Measurements from ENCODE around the gene HIVEP3.

HIVEP3 gene

DNA sequence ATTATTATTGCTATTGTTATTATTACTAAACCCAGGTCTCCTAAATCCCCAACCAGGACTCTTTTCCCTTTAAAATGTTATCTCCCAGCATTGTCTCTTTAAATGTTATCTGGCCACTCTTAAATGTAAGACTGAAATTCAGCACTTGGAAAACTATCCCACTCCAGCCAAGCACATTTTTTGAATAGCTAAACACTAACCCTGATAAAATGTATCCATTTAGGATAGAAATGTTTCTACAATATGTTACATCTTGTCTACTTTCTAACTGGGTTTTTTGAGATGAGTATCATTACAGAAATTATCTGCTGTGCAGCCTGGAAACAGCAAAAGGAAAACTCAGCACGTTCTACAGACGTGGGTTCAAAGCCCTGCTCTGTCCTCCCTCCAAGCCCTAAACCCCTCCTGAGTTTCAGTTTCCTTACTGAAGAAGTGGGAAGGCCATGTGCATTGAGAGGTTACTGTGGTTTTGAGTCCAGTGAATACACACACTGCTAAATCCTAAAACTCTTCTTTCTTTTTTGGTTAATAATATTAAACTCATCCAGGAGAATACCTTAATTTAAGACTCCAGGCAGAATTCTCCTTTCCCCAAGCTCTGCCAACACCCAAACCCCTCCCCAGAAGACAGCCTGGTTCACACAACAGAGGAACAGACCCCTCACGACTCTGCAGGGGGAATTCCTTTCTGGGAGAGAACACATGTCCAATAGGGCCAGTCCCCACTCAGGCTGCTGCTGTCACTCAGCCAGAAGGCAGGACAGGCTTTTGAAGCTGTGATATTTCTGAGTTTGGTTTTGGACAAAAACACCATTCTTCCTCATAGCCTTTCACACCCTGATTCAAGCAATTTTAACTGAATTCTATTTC, 41.9 kb downstream of the HIVEP3 start:
- no peak overlapping the region for H3K27ac ChIP-seq
- DNase-seq (ENCODE audit: low read depth, low spot score): no peak

DNA sequence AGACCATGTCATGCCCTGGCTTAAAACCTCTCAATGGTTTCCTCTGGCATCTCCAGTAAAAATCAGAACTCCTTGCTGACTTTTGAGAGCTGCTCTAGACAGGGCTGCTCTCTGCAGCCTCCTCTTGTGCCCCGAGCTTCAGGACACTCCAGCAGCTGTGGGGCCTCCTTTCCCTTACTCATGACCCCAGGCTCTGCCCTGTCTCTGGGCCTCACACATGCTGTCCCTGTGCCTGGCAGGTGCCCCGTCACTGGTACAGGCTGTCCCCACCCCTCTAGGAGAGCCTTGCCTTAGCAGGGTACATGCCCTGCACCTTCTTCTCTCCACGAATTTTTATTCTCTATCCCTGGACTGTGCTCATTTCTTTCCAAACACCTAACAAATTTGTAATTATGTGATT, 43.2 kb downstream of the HIVEP3 start:
- no peak overlapping the region for H3K27ac ChIP-seq
- DNase-seq (ENCODE audit: low read depth, low spot score): no peak

DNA sequence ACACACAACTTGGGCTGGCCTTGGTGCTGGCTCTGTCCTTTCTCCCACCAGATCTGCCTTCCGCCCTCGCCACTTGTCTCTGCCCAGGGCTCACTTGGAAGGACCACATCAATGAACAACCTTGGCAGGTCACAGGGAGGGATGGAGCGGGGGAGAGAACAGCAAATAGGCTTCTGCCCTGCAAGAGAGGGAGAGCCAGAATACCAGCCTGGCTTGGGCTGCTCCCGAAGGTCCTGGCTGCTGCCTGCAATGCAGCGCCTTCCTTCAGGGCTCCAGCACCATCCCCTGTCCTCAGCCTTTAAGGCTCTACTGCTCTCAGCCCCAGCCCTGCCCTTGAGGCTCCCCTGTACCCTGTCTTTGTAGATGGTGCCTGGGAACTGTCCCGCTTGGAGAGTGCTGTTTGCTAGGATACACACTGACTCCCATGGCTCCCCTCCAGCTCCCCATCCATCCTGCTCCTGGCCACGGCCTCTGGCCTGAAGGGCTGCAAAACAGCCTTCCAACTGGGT, 43.8 kb downstream of the HIVEP3 start:
- no peak for DNase-seq (ENCODE audit: low read depth, low spot score)

DNA sequence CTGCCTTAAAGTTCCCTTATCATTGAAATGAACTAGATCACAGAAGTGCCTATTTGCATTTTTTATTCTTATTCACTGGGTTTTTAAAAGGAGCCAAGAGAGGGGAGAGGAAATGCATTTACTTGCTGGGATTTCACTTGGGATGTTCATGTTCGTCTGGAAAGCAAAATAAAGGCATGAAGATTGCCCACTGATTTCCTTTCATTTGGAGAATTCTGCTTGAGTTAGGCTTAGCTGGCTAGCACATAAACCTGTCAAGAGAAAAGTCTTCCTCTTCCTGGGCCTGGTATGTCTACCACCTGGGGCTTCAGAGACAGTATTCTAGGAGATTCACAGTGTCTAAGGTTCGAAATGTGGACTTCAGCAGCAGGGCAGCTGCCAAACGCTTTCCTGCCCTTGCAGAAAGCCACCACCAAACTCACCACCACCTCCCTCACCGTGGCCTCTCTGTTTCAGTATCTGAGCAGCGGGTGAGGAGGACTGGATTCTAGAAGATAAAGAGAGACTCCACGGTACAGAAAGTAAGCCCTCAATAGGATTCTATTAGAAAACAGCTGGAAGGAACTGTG, 44.5 kb downstream of the HIVEP3 start:
- no peak for DNase-seq (ENCODE audit: low read depth, low spot score)
- H3K27ac ChIP-seq: no peak overlapping the region

More for the DNA sequence above, 43.8 kb downstream of the HIVEP3 start:
- H3K27ac ChIP-seq: no peak overlapping the region

DNA sequence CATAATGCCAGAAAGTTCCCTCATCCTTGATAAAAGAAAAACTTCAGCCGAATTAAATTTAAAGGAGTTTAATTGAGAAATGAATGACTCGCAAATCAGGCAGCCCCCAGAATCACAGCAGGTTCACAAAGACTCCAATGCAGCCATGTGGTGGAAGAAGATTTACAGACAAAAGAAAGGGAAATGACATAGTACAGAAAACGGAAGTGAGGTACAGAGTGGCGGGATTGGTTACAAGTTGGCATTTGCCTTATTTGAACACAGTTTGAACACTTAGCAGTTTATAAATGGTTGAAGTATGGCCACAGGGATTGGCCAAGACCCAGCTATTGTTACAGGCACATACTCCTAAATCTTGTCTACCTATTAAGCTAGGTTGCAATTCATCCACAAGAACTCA, 46.6 kb downstream of the HIVEP3 start:
- no peak overlapping the region for H3K27ac ChIP-seq
- no peak for DNase-seq (ENCODE audit: low read depth, low spot score)

DNA sequence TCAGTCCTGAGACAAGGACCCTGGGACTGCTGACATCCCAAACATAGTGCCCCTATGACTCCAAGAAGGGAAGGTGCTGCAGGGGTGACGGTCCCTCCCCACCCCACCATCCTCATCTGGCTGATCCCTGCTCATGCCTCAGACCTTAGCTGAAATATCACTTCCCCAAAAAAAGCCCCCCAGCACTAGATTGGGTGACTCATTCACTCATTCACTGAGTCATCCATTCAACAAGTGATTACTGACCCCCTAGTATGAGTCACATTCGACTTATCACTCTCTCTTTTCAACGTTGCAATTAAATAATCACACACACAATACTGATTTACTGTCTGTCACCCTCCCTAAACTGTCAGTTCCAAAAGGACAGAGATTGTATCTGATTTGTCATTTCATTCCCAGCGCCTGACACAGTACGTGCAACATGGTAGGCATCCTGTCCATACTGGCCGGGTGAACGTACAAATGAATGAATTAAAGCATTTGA, 48.6 kb downstream of the HIVEP3 start:
- DNase-seq (ENCODE audit: low read depth, low spot score): no peak
- H3K27ac ChIP-seq: no peak overlapping the region

DNA sequence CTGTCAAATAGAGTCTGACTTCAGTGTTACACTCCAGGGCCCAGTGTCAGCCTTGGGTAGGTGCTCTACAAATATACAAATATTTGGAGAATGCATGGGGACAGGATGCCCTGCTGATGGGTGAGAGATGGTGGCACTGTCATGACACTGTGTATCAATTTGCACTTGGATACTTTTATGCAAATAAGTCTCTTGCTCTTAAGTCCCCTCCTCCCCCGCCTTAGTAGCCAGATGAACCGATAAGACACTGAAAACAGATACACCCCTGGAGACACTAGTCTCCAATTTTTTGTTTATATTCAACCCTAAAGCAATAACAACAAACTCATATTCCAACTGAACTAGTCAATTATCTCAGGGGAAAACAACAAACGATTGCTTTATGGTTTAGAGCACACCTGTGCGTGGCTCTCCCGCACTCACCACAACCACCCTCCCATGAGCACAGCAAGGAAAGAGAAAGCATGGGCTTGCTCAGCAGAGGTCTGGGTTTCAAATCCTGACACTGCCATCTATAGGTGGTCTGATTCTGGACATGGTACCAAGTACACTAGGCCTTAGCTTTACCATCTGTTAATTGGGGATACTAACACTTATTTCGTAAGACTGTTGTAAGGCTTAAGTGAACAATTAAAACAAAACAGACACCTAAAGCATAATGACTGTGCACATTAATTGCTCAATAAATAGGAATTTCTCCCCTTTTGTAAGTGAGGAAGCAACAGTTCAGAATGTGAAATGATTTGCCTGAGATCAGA, 50.3 kb downstream of the HIVEP3 start:
- no peak for DNase-seq (ENCODE audit: low read depth, low spot score)
- H3K27ac ChIP-seq: no peak overlapping the region

DNA sequence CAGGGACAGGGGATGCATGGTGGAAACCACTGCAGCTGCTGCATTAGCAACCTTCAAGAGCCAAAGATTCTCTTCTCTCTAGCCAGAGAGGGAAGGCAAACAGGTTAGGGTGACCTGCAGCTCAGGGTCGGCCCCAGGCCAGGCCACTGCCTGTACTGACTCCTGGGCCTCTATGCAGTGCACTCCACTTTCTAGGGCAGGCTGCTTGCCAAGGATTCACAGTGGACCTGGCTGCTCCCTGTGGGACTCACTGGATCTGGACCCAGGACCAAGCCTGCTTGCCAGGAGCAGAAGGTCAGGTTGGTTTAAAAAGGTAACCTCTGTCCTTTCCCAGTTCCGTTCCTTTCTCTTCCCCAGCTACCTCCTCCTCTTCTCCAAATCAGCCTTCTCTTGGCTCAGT, 52.4 kb downstream of the HIVEP3 start:
- DNase-seq (ENCODE audit: low read depth, low spot score): no peak

DNA sequence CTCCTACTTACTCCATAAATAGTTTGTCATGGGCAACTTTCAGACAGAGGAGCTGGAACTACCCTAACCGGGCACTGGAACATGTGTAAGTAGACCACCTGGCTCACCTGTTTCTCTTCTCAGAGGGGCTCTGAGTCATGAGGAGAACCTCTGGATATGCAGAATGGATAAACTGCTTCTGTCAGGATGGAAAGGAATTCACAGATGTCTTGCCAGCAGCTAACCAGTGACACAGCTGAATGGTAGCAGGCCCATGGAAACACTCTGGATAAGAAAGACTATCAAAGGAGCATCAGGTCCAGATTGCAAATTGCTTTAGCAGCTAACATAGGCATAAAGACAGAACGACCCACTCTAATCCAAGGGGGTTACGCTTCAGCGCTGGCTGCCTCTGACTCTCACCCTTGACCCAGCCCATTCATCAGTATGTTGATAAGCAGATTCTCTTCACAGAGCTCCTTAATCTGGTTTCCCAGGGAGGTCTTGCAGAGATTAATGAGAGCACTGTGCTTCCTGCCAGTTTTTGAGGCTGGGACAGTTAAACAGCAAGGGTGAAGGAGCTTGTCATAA, 54.2 kb downstream of the HIVEP3 start:
- no peak overlapping the region for H3K27ac ChIP-seq
- no peak for DNase-seq (ENCODE audit: low read depth, low spot score)

More for the DNA sequence above, 52.4 kb downstream of the HIVEP3 start:
- no peak overlapping the region for H3K27ac ChIP-seq

DNA sequence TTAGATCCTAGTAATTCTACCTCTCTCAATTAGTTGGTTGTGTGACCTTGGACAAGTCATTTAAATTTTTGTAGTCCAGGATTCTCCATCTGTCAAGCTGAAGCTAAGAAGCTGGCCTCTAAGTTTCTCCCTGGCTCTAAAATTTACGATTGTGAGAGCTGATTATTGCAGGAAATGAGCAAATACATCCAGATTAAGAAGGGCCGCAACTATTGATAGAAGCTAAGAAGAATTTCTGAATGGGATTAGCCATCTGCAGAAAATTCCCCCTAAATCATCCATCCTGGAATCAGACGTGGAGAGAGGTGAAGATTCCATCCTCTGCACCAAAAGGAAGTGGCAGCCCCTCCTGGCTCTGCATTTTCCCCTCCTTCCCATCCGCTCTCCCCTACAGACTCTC, 55.0 kb downstream of the HIVEP3 start:
- DNase-seq (ENCODE audit: low read depth, low spot score): no peak
- H3K27ac ChIP-seq: no peak overlapping the region

DNA sequence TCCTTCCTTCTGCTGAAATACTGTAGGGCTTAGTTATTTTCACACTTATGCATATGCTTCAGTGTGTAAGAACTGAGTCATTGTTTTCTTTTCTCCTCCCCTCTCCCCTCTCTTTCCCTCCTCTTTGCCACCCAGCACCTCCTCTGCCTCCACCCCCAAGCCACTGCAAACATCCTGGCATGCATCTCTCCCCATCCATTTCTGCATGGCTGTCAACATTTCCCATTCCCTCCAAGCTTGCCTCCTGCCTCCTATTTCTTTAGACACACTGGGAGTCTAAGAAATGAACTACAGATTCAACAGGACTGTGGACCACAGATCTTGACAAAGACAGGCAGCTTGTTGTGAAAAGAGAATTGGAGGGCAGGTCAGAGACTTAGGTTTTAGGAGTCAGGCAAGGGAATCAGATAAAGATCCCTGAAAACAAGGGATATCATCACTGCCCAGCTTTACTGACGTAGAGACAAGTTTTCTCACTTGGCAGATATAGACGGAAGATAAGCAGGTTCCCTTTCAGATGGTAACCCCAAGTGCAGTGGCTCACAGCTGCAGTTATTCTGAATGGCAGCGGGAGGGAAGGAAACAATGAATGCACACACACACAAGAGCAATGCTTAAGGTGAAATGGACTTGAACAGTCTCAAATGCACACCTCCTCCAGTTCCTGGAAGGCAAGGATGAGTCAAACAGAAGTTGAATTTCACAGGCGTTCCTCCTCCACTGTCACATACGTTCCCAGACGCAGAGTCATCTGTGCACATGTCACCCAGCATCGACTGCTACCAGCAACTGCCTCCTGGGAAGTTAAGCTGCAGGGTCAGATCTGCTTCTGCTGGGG, 56.1 kb downstream of the HIVEP3 start:
- H3K27ac ChIP-seq: peak overlapping the region; percentile 76
- DNase-seq (ENCODE audit: low read depth, low spot score): peak; percentile 77

DNA sequence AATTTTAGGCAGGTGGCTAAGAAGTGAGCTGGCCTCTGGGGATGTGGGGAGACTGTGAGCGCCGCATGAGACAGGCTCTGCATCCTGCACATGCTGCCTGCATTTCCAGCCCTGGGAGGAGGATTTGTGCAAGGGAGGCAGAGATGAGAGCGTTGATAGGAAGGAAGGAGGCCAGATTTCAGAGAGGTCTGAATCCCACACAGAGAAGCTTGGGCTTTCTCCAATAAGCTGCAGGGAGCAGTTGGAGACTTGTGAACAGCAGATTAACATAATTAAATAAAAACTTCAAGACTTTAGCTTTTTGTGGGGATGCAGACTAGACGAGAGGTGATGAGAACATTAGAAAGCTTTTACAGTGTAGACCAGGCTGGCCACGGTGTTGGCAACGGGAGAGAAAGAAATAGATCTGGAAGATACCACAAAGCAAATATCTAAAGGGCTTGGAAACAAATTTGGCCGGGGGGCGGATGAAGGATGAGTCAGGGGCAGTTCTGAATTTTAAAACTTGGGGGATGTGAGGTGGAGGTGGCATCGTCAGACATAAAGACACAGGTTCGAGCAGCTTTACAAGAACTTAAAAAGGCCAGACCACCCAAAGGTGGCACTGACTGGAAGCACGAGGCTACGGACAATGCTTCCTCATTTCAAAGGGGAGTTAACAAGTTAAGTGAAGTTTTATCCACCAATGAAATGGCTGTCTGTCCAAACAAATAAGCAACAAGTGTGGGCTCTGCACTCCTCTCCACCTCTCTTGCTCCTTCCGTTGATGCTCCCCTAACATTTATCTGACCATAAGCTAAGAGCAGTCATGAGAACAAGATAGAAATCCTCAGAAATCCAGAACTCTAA, 57.0 kb downstream of the HIVEP3 start:
- H3K27ac ChIP-seq: peak overlapping the region; percentile 76

DNA sequence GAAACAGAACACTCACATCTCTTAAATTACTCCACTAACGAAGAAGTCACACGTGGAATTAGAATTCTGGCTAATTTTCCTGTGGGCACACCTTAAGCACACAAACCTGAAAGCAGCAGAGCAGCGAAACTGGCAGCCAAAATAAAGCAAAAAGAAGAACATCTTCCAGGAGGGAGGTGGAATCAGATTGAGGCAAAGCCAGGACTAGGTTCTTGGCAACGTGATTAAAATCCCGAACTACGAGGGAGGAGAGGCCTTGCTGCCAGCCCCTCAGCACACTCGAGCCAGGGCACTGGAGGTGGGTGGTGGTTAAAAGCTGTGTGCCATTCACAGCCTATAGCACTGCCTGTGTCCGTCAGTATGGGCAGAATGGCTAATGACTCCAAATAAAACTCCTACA, 58.0 kb downstream of the HIVEP3 start:
- H3K27ac ChIP-seq: no peak overlapping the region
- DNase-seq (ENCODE audit: low read depth, low spot score): no peak

More for the DNA sequence above, 57.0 kb downstream of the HIVEP3 start:
- no peak for DNase-seq (ENCODE audit: low read depth, low spot score)

DNA sequence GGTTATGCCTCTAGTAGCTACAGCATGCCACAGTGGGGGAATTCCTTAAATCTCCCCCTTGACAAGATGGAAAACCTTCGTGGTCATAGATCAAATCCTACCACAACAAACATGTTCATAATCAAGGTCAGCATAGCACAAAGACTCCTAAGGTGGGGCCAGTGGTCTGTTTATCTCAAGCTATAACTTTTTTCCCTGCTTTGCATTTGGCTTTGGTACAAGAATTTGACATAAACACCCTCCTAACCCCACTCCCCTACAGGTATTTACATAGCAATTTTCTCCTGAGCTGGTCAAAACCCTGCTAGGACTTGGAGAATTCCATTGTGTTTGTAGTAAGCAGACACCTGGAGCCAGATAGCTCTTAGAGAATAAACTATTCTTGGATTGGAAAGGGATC, 58.5 kb downstream of the HIVEP3 start:
- DNase-seq (ENCODE audit: low read depth, low spot score): no peak
- no peak overlapping the region for H3K27ac ChIP-seq

DNA sequence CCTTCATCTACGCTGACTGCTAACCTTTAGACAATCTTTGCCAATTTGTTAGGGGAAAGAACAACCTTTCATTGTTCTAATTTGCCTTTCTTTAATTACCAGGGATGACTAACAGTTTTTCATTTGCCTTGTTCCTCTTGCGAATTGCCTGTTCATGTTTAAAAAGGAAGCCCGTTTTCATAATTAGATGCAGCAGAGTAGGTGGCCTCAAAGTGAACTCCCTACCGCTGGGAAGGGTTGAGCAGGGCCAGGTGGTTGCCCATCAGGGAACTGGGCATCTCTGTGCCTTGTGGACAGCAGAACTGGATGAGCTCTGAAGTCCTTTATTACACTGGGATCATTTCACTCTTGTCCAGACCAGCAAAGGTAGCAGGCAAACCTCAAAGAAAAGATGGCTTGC, 59.0 kb downstream of the HIVEP3 start:
- no peak overlapping the region for H3K27ac ChIP-seq
- DNase-seq (ENCODE audit: low read depth, low spot score): no peak

DNA sequence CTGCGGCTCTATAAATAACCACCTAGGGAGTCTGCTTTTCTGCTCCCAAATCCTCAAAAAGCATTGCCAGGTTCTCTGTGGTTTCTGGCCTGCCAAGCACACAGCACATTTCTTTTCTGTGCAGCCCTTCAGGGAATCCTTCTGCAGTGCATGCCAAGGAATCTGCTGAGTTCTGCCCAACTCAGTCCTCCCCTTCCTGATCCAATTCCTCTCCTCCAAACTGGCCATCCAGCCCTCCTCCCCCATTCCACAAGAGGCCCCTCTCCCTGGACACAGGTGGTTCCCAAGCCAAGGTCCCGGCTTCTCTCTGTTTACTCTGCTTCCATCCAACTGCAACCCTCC, 61.8 kb downstream of the HIVEP3 start:
- no peak for DNase-seq (ENCODE audit: low read depth, low spot score)
- no peak overlapping the region for H3K27ac ChIP-seq

DNA sequence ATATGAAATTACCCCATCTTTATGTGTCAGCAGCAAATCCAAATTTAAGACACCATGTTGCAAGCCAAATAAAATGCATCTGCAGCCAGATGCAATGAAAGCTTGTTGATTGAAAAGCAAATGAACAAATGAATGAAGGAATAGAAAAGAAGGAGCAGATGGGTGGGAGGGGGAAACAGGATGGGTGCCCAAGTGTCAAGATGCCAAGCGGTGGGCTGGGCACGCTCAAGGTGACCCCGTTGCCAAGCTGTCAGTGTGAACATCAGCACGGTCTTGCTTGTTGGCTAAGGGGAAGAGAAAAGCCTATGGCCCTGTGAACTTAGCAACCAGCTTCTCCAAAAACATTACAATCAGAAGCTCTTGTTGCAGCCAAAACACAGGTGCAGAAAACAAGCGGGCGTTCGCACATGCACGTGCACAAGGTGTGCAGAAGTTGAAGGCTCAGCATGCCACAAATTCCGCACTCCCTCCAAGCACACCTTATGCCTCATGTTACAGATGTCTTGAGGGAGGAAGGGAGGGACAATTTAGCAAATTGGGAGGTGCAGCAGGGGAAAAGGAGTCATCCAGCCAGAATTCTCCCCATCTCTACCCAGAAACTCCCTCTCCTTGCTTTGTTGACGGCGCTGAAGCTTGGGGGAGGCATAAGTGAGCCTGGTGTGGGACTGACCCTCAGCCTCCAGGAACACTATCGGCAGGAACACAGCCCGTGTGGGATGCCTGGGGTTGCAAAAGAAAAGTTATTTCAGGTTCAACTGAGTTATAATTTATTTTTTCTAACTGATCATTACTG, 62.4 kb downstream of the HIVEP3 start:
- no peak overlapping the region for H3K27ac ChIP-seq
- DNase-seq (ENCODE audit: low read depth, low spot score): no peak

DNA sequence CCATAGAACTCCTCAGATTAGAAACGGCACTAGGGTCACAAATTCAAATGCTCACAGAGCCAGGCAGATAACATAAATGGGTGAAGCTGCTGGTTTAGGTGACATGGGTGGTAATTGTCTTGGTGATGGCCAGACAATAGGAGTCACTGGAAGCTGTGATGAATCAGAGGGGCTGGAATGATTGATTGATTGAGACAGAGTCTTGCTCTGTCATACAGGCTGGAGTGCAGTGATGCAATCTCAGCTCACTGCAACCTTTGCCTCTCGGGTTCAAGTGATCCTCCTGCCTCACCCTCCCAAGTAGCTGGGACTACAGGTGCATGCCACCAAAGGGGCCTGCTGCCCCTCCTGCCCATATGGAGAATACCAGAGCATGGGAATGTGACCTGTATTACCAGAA, 63.0 kb downstream of the HIVEP3 start:
- no peak overlapping the region for H3K27ac ChIP-seq
- DNase-seq (ENCODE audit: low read depth, low spot score): no peak

All from epithelial cell of prostate (primary cell).